GM12865 (cell line): ENCODE data around the gene GNAI1.

Source experiments
- DNase-seq: peaks from one replicate; pipeline ENCODE4 v3.0.0; 2010; ENCODE audit warnings: low read depth
- H3K4me3 ChIP-seq: 2 replicates; pipeline ENCODE4 v1.5.1; 2011; ENCODE audit warnings: mild to moderate bottlenecking, low read depth, low read length, control low read depth
- CTCF ChIP-seq: IDR thresholded peaks from 2 replicates; pipeline ENCODE4 v1.5.1; 2011; ENCODE audit warnings: low read length, control low read depth, low read depth, inconsistent platforms; ENCODE audit not compliant: insufficient read depth; ENCODE audit errors: missing control alignments

The GNAI1 gene

DNA sequence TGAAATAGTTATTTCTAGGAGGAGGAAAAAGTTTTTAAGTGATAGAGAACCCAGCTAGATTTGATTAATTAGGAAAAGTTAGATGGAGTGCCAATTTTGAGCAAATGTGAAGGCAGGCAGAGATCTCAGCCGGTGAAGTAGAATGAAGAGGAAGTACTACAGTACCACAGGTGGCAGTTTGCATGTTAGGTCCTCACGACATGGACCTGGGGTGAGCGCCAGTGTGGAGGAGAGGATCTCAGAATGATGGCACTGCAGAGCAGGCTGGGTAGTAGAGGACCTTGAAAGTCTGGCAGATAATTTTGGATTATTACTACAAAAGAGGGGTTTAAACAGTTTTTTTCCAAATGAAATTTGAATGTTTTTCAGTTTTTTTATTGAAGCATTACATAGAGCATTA is 81.1 kb downstream of the GNAI1 start:
- DNase-seq = no peak
- TF ChIP-seq CTCF = no peak
- H3K4me3 ChIP-seq = no peak overlapping the region

GRCh38 chr7:80216996-80217842 is 82.6 kb downstream of the GNAI1 start:
- no peak overlapping the region for H3K4me3 ChIP-seq
- DNase-seq = no peak
- TF ChIP-seq CTCF = no peak

DNA sequence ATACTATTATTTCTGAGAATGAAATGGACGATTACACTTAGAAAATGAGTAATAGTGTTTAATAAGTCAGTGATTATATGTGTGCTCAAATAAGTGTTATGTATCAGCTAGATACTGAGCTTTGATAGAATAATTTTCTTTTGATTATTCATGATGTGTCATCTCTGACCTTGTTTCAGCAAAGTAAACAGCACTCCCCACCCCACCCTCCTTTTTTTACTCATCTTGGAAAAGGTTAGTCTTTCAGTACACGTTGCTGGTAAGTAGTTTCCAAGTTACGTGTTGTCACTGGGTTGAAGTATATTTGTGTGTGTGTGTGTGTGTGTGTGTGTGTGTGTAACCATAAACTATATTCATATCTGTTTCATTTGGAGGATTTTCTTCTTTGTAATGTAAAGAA is 84.1 kb downstream of the GNAI1 start:
- no peak overlapping the region for H3K4me3 ChIP-seq
- TF ChIP-seq CTCF = no peak
- DNase-seq = no peak

DNA sequence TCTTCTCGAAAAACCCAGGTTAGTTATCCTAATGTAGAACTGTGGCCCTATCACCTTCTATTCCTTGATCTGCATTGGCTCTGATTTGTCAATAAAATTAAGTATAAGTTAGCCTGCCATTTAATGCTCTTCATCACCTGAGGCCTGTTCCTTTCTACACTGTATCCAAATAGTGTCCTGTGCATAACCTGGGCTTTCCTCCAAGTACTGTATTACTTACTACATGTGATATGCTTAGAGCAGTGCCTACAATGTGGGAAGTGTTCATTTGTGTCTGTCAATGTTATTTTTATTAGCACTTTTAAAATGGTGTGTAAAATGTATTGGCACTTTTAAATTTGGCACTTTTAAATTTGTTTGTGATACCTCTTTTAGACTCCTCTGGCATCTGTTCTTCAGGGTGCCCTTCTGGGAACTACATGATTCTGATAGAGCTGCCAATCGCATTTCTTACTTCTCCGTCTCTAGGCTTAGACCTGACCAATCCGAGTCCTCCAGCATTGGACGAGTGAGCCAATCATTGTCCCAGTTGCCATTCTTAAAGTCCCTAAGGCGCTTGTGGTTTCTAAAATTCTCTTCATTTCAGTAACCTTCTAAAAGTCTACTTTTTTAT is 85.5 kb downstream of the GNAI1 start:
- no peak for TF ChIP-seq CTCF
- DNase-seq = no peak
- H3K4me3 ChIP-seq = no peak overlapping the region

GRCh38 chr7:80224415-80224814 is 89.8 kb downstream of the GNAI1 start:
- no peak for TF ChIP-seq CTCF
- DNase-seq = no peak
- H3K4me3 ChIP-seq = no peak overlapping the region

- no peak overlapping the region for H3K4me3 ChIP-seq
- no peak for DNase-seq
- no peak for TF ChIP-seq CTCF
These were observed 90.7 kb downstream of the GNAI1 start for GRCh38 chr7:80225361-80225760.

GRCh38 chr7:80226629-80227028 is 92.0 kb downstream of the GNAI1 start:
- TF ChIP-seq CTCF = no peak
- no peak overlapping the region for H3K4me3 ChIP-seq
- DNase-seq = no peak
